ENCODE data around the gene APOBR.

APOBR gene

GRCh38 chr16:28475221-28475620 lies 19.2 kb upstream of the APOBR start:
- Histone ChIP-seq H3K9ac (ENCODE audit: low read length) (no peak overlapping the region), H3K27me3 (ENCODE audit: insufficient read depth, low read length) (no peaks in the 10 kb centered on the region), H3K9me2 (ENCODE audit: low read depth, low read length) (no peaks in the 10 kb centered on the region), H3K79me2 (ENCODE audit: insufficient read depth, low read length) (no peaks in the 10 kb centered on the region), H3K27ac (ENCODE audit: low read depth, low read length, poor library complexity, severe bottlenecking) (no peak overlapping the region), H3F3A (ENCODE audit: insufficient read depth, low read length) (no peaks in the 10 kb centered on the region), H3K9me3 (ENCODE audit: low read length) (no peaks in the 10 kb centered on the region), H4K20me1 (ENCODE audit: insufficient read depth, low read length) (no peaks in the 10 kb centered on the region), H3K4me3 (ENCODE audit: low read depth, low read length, poor library complexity, severe bottlenecking) (no peak overlapping the region), H2AFZ (ENCODE audit: low read length) (no peak overlapping the region), H3K36me3 (ENCODE audit: insufficient read depth, low read length) (peaks cover 20% of the 10 kb centered on the region; the same call in 1 of the 2 replicates), H3K4me1 (ENCODE audit: insufficient read depth, low read length, severe bottlenecking) (peaks cover 5% of the 10 kb centered on the region), H3K4me2 (ENCODE audit: low read length) (no peak overlapping the region)
- no peak for TF ChIP-seq EZH2 (IDR thresholded peaks at IDR 0.05; ENCODE audit: borderline replicate concordance, low read length)

GRCh38 chr16:28477311-28477920 lies 17.0 kb upstream of the APOBR start:
- Histone ChIP-seq H3K4me2 (ENCODE audit: low read length) (no peak overlapping the region), H3K36me3 (ENCODE audit: insufficient read depth, low read length) (peaks cover 24% of the 10 kb centered on the region; the same call in 1 of the 2 replicates), H3K9me3 (ENCODE audit: low read length) (no peaks in the 10 kb centered on the region), H3K27ac (ENCODE audit: low read depth, low read length, poor library complexity, severe bottlenecking) (no peak overlapping the region), H3K4me3 (ENCODE audit: low read depth, low read length, poor library complexity, severe bottlenecking) (no peak overlapping the region), H3K4me1 (ENCODE audit: insufficient read depth, low read length, severe bottlenecking) (peaks cover 5% of the 10 kb centered on the region), H3K9ac (ENCODE audit: low read length) (no peak overlapping the region), H4K20me1 (ENCODE audit: insufficient read depth, low read length) (no peaks in the 10 kb centered on the region), H3K27me3 (ENCODE audit: insufficient read depth, low read length) (no peaks in the 10 kb centered on the region), H3K9me2 (ENCODE audit: low read depth, low read length) (no peaks in the 10 kb centered on the region), H3F3A (ENCODE audit: insufficient read depth, low read length) (no peaks in the 10 kb centered on the region), H2AFZ (ENCODE audit: low read length) (no peak overlapping the region), H3K79me2 (ENCODE audit: insufficient read depth, low read length) (no peaks in the 10 kb centered on the region)
- TF ChIP-seq, protein P1, sequence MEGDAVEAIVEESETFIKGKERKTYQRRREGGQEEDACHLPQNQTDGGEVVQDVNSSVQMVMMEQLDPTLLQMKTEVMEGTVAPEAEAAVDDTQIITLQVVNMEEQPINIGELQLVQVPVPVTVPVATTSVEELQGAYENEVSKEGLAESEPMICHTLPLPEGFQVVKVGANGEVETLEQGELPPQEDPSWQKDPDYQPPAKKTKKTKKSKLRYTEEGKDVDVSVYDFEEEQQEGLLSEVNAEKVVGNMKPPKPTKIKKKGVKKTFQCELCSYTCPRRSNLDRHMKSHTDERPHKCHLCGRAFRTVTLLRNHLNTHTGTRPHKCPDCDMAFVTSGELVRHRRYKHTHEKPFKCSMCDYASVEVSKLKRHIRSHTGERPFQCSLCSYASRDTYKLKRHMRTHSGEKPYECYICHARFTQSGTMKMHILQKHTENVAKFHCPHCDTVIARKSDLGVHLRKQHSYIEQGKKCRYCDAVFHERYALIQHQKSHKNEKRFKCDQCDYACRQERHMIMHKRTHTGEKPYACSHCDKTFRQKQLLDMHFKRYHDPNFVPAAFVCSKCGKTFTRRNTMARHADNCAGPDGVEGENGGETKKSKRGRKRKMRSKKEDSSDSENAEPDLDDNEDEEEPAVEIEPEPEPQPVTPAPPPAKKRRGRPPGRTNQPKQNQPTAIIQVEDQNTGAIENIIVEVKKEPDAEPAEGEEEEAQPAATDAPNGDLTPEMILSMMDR (IDR thresholded peaks at IDR 0.05; ENCODE audit: low read length) = no peak
- no peak for TF ChIP-seq EZH2 (IDR thresholded peaks at IDR 0.05; ENCODE audit: borderline replicate concordance, low read length)

- TF ChIP-seq, protein P1 (IDR thresholded peaks at IDR 0.05; ENCODE audit: low read length) = no peak
- TF ChIP-seq EZH2 (IDR thresholded peaks at IDR 0.05; ENCODE audit: borderline replicate concordance, low read length) = no peak
- H3K9ac ChIP-seq (ENCODE audit: low read length) = no peak overlapping the region
- no peaks in the 10 kb centered on the region for H4K20me1 ChIP-seq (ENCODE audit: insufficient read depth, low read length)
- H3K36me3 ChIP-seq (ENCODE audit: insufficient read depth, low read length) = peaks cover 25% of the 10 kb centered on the region; the same call in 1 of the 2 replicates
- no peaks in the 10 kb centered on the region for H3K9me3 ChIP-seq (ENCODE audit: low read length)
- H3K79me2 ChIP-seq (ENCODE audit: insufficient read depth, low read length) = no peaks in the 10 kb centered on the region
- no peaks in the 10 kb centered on the region for H3K9me2 ChIP-seq (ENCODE audit: low read depth, low read length)
- no peaks in the 10 kb centered on the region for H3K27me3 ChIP-seq (ENCODE audit: insufficient read depth, low read length)
- H3K4me3 ChIP-seq (ENCODE audit: low read depth, low read length, poor library complexity, severe bottlenecking) = no peak overlapping the region
- no peak overlapping the region for H2AFZ ChIP-seq (ENCODE audit: low read length)
- H3F3A ChIP-seq (ENCODE audit: insufficient read depth, low read length) = no peaks in the 10 kb centered on the region
- no peak overlapping the region for H3K4me2 ChIP-seq (ENCODE audit: low read length)
- peaks cover 3% of the 10 kb centered on the region for H3K4me1 ChIP-seq (ENCODE audit: insufficient read depth, low read length, severe bottlenecking)
- H3K27ac ChIP-seq (ENCODE audit: low read depth, low read length, poor library complexity, severe bottlenecking) = no peak overlapping the region
Measured at GRCh38 chr16:28478506-28479180, 15.8 kb upstream of the APOBR start.

Measured in OCI-LY1 (cell line).